GM12878 (cell line): ENCODE measurements around the gene ASAP2. TPM values are rescaled to one million over a fixed set of nuclear protein-coding genes. Genes with fewer than 3 reads are reported as not detected.

Experiments used
- ATAC-seq: fragments of 200-7000 bp; cut with Tn5 transposase; 3 replicates; pipeline ENCODE4 v1.9.1; 2020; ENCODE audit warnings: mild to moderate bottlenecking, moderate library complexity
- BruUV-seq: library from RNA; stranded (reverse); fragments of 400-500 nt; replicated peaks from 2 replicates; lab custom pipeline; 2021; lab: Mats Ljungman, UMichigan
- CTCF ChIA-PET: fragments of 300-600 bp; sonication (Branson Sonifier 250); formaldehyde crosslinking; extraction: SDS; loops from one replicate; lab custom pipeline; 2021; ENCODE audit warnings: inconsistent platforms; lab: Yijun Ruan, JAX
- POLR2A ChIA-PET: fragments of 350-600 bp; formaldehyde crosslinking; extraction: SDS; loops from one replicate; lab custom pipeline; 2021; ENCODE audit warnings: inconsistent platforms; lab: Charles Lee
- RAD21 ChIA-PET: fragments of 300-600 bp; sonication (Branson Sonifier 250); formaldehyde crosslinking; loops from one replicate; lab custom pipeline; 2023; ENCODE audit warnings: antibody characterized with exemption; ENCODE audit not compliant: unreplicated experiment; lab: Charles Lee
- SMC1A ChIA-PET: fragments of 300-600 bp; sonication (Branson Sonifier 250); formaldehyde crosslinking; loops from one replicate; lab custom pipeline; 2023; ENCODE audit not compliant: unreplicated experiment, uncharacterized antibody; lab: Charles Lee
- DNase-seq: peaks from one replicate; pipeline ENCODE4 v3.0.0-alpha.2; 2011; ENCODE audit warnings: low read depth, low spot score
- FAIRE-seq: peaks from 3 replicates; lab custom pipeline; 2011; peaks lifted over from hg19 to GRCh38; lab: Jason Lieb, UNC
- H2AFZ ChIP-seq: 2 replicates; pipeline ENCODE4 v1.6.0; 2011; ENCODE audit warnings: low read depth, low read length, control low read depth; ENCODE audit not compliant: control insufficient read depth
- H3K27ac ChIP-seq: 2 replicates; pipeline ENCODE4 v1.5.1; 2011; ENCODE audit warnings: control low read depth; ENCODE audit not compliant: control insufficient read depth, insufficient read depth
- H3K27me3 ChIP-seq, 2 experiments: replicated peaks in 1 of 2; 2 replicates each; pipeline versions ENCODE4 v1.6.0 to v1.6.1; 2011; ENCODE audit warnings: low read length in 1 of 2; ENCODE audit not compliant: control insufficient read depth in 2 of 2, insufficient read depth in 2 of 2
- H3K36me3 ChIP-seq, 2 experiments: 2 replicates each; pipeline ENCODE4 v1.5.1; 2011; ENCODE audit warnings: low read length in 1 of 2; ENCODE audit not compliant: control insufficient read depth in 2 of 2, insufficient read depth in 2 of 2
- H3K4me1 ChIP-seq: 2 replicates; pipeline ENCODE4 v1.6.1; 2011; ENCODE audit warnings: mild to moderate bottlenecking, low read length, moderate library complexity, mixed read lengths; ENCODE audit not compliant: control insufficient read depth, insufficient read depth
- H3K4me2 ChIP-seq: 2 replicates; pipeline ENCODE4 v1.6.0; 2011; ENCODE audit warnings: control low read depth; ENCODE audit not compliant: control insufficient read depth, insufficient read depth
- H3K4me3 ChIP-seq: fragments of 200-600 bp; sonication (generic); 2 replicates; pipeline ENCODE4 v1.5.1; 2016
- H3K79me2 ChIP-seq: 2 replicates; pipeline ENCODE4 v1.6.0; 2011; ENCODE audit warnings: low read length; ENCODE audit not compliant: control insufficient read depth, insufficient read depth
- H3K9ac ChIP-seq: 2 replicates; pipeline ENCODE4 v1.8.0; 2011; ENCODE audit warnings: low read length, control low read depth, mixed read lengths; ENCODE audit not compliant: control insufficient read depth, insufficient read depth
- H3K9me3 ChIP-seq: replicated peaks from 3 replicates; pipeline ENCODE4 v1.5.1; 2011; ENCODE audit warnings: mild to moderate bottlenecking, low read length; ENCODE audit not compliant: control insufficient read depth, insufficient read depth
- H4K20me1 ChIP-seq: 2 replicates; pipeline ENCODE4 v1.6.0; 2011; ENCODE audit not compliant: control insufficient read depth, insufficient read depth
- BCL3 ChIP-seq: IDR thresholded peaks from 2 replicates; pipeline ENCODE4 v1.6.1; 2011; ENCODE audit warnings: borderline replicate concordance, low read depth, mild to moderate bottlenecking, moderate library complexity, low read length; ENCODE audit not compliant: insufficient read depth, poor library complexity, severe bottlenecking
- DPF2 ChIP-seq: fragments of 450-650 bp; IDR thresholded peaks from 2 replicates; pipeline ENCODE4 v1.6.1; 2017; ENCODE audit warnings: mild to moderate bottlenecking
- EZH2 ChIP-seq: IDR thresholded peaks from 2 replicates; pipeline ENCODE4 v1.6.1; 2012; ENCODE audit warnings: low read depth, mild to moderate bottlenecking, control low read depth, inconsistent platforms, low read length, borderline replicate concordance; ENCODE audit not compliant: control insufficient read depth
- NBN ChIP-seq: fragments of 450-650 bp; IDR thresholded peaks from 2 replicates; pipeline ENCODE4 v1.6.1; 2016
- NRF1 ChIP-seq: conservative IDR thresholded peaks from 2 replicates; pipeline ENCODE4 v1.6.1; 2011; ENCODE audit warnings: mild to moderate bottlenecking, low read depth, low read length, improper control_type of control experiment
- PAX5 ChIP-seq: IDR thresholded peaks from 2 replicates; pipeline ENCODE4 v1.6.1; 2011; ENCODE audit warnings: low read depth, low read length, borderline replicate concordance
- PML ChIP-seq: IDR thresholded peaks from 2 replicates; pipeline ENCODE4 v1.6.1; 2012; ENCODE audit warnings: low read length, inconsistent platforms
- POLR2AphosphoS2 ChIP-seq: IDR thresholded peaks from 2 replicates; pipeline ENCODE4 v1.6.1; 2011; ENCODE audit warnings: low read depth, mild to moderate bottlenecking, low read length, improper control_type of control experiment, moderate library complexity
- POLR2AphosphoS5 ChIP-seq: IDR thresholded peaks from 2 replicates; pipeline ENCODE4 v1.6.1; 2011; ENCODE audit warnings: mild to moderate bottlenecking, low read length, inconsistent platforms
- SMARCA5 ChIP-seq: fragments of 450-650 bp; IDR thresholded peaks from 2 replicates; pipeline ENCODE4 v1.6.1; 2017; ENCODE audit warnings: mild to moderate bottlenecking
- SREBF2 ChIP-seq: IDR thresholded peaks from 2 replicates; pipeline ENCODE4 v1.6.1; 2012; ENCODE audit warnings: mild to moderate bottlenecking, low read length
- SRF ChIP-seq, 2 experiments: IDR thresholded peaks; 2 replicates each; pipeline ENCODE4 v1.6.1; 2011; ENCODE audit warnings: low read depth in 2 of 2, low read length in 2 of 2, mild to moderate bottlenecking in 1 of 2, moderate library complexity in 1 of 2
- STAT1 ChIP-seq: fragments of 450-650 bp; conservative IDR thresholded peaks from 2 replicates; pipeline ENCODE4 v1.6.1; 2014; ENCODE audit warnings: antibody characterized with exemption, mild to moderate bottlenecking
- SUZ12 ChIP-seq: fragments of 200-600 bp; sonication (generic); IDR thresholded peaks from one replicate; pipeline ENCODE4 v1.6.1; 2018; ENCODE audit warnings: antibody characterized with exemption, mild to moderate bottlenecking; ENCODE audit not compliant: unreplicated experiment
- YY1 ChIP-seq: IDR thresholded peaks from 2 replicates; pipeline ENCODE4 v1.6.1; 2011; ENCODE audit warnings: low read depth, mild to moderate bottlenecking, low read length
- ZNF687 ChIP-seq: fragments of 450-650 bp; IDR thresholded peaks from 2 replicates; pipeline ENCODE4 v1.6.1; 2017; ENCODE audit warnings: mild to moderate bottlenecking, moderate library complexity
- WGBS: methylation state at CpG from one replicate; pipeline ENCODE4 v1.1.6; 2016; ENCODE audit warnings: low lambda C conversion rate; ENCODE audit not compliant: insufficient replicate concordance, insufficient coverage; ENCODE audit errors: missing lambda C conversion rate; 5-methylcytosine and 5-hydroxymethylcytosine counted together
- in situ Hi-C: fragments of 300-500 bp; cut with MboI; formaldehyde crosslinking; loops from 9 replicates; pipeline ENCODE4 v1.14.3; 2018; ENCODE audit warnings: mixed read lengths
- intact Hi-C: fragments of 100-400 bp; cut with micrococcal nuclease; formaldehyde crosslinking; loops from one replicate; pipeline ENCODE4 v1.14.2; 2022; ENCODE audit not compliant: unreplicated experiment
- polyA plus RNA-seq, 11 experiments: library from polyadenylated mRNA; depleted of rRNA in 4 of 11; unstranded in 6 of 11; stranded (reverse) in 5 of 11; fragments of >200 nt; fragmentation: Nextera tagmentation in 4 of 11; fragmentation: Illumina TruSeq in 1 of 11; extraction: Ambion mirVana in 4 of 11; extraction: Trizol in 1 of 11; gene quantifications; 1 replicate in 1 of 11; 2 replicates in 10 of 11; pipeline versions ENCODE4 v1.2.1 to v1.2.3, GENCODE V29; 2011 to 2016; ENCODE audit warnings: inconsistent platforms in 2 of 11, missing spikeins in 2 of 11, low read depth in 1 of 11
- total RNA-seq, 4 experiments: library from RNA; depleted of rRNA in 3 of 4; stranded (reverse); fragments of >200 nt in 3 of 4; fragmentation: Illumina TruSeq in 1 of 4; extraction: Trizol in 1 of 4; gene quantifications; 2 replicates each; pipeline versions ENCODE4 v1.2.1 to v1.2.3, GENCODE V29; 2013 to 2021
- TF ChIP-seq, protein P1 (sequence below): IDR thresholded peaks from 2 replicates; pipeline ENCODE4 v1.6.1; 2012; ENCODE audit warnings: mild to moderate bottlenecking, low read depth, low read length

Gene ASAP2
- total and polyA plus RNA-seq, 10 of the 15 experiments (the other 5 are each of a cell fraction or from before 2014, with no cell fraction given) = 0.05 to 0.27 (median 0.07) TPM; not detected in 4

- Histone ChIP-seq H3K9ac (no peak overlapping the region), H3K4me3 (no peak overlapping the region), H2AFZ (no peak overlapping the region), H3K4me1 (no peaks in the 10 kb centered on the region), H3K36me3 (no peaks in the 10 kb centered on the region), H3K9me3 (no peaks in the 10 kb centered on the region), H3K27ac (no peak overlapping the region), H4K20me1 (no peaks in the 10 kb centered on the region), H3K27me3 (peaks cover 0 to 4% of the 10 kb centered on the region in 2 experiments; a peak in 2 of 4 replicates), H3K4me2 (no peak overlapping the region), H3K79me2 (no peaks in the 10 kb centered on the region)
- ChIA-PET POLR2A (interaction anchor here (0.6 kb wide), 1 partner anchor 285 kb away, joined by 3 read pairs; no protein-coding TSS in a partner anchor), RAD21 (no interaction called here), CTCF (no interaction called here), SMC1A (no interaction called here)
- FAIRE-seq (no peak), ATAC-seq (no peak), DNase-seq (no peak)
- in situ Hi-C loops (no loop called here), intact Hi-C loops (no loop called here)
- BruUV-seq = no TSS peak
- WGBS = 57% methylated on average over 10 of the region's 10 CpGs
- TF ChIP-seq SREBF2 = no peak
- TF ChIP-seq EZH2 = no peak
- no peak for TF ChIP-seq PML
- TF ChIP-seq DPF2 = no peak
- no peak for TF ChIP-seq BCL3
- TF ChIP-seq YY1 = no peak
- no peak for TF ChIP-seq SRF (IDR thresholded peaks at IDR 0.05; ENCODE audit: low read depth in 2 of 2, low read length in 2 of 2)
- TF ChIP-seq NRF1 = no peak
- no peak for TF ChIP-seq NBN
- no peak for TF ChIP-seq POLR2AphosphoS5
- TF ChIP-seq ZNF687 = no peak
- no peak for TF ChIP-seq POLR2AphosphoS2
- no peak for TF ChIP-seq STAT1
- TF ChIP-seq, protein P1, sequence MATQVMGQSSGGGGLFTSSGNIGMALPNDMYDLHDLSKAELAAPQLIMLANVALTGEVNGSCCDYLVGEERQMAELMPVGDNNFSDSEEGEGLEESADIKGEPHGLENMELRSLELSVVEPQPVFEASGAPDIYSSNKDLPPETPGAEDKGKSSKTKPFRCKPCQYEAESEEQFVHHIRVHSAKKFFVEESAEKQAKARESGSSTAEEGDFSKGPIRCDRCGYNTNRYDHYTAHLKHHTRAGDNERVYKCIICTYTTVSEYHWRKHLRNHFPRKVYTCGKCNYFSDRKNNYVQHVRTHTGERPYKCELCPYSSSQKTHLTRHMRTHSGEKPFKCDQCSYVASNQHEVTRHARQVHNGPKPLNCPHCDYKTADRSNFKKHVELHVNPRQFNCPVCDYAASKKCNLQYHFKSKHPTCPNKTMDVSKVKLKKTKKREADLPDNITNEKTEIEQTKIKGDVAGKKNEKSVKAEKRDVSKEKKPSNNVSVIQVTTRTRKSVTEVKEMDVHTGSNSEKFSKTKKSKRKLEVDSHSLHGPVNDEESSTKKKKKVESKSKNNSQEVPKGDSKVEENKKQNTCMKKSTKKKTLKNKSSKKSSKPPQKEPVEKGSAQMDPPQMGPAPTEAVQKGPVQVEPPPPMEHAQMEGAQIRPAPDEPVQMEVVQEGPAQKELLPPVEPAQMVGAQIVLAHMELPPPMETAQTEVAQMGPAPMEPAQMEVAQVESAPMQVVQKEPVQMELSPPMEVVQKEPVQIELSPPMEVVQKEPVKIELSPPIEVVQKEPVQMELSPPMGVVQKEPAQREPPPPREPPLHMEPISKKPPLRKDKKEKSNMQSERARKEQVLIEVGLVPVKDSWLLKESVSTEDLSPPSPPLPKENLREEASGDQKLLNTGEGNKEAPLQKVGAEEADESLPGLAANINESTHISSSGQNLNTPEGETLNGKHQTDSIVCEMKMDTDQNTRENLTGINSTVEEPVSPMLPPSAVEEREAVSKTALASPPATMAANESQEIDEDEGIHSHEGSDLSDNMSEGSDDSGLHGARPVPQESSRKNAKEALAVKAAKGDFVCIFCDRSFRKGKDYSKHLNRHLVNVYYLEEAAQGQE = no peak
- TF ChIP-seq PAX5 = no peak
- TF ChIP-seq SUZ12 = no peak
- TF ChIP-seq SMARCA5 = no peak
These were observed 137.8 kb downstream of the ASAP2 start for GRCh38 chr2:9344434-9344833.
